Fibroblast of skin of back (primary cell): Measurements from ENCODE around the gene OR7G2.
"Not testable (repeated sequence)": the region's sequence is repeated elsewhere in the genome, so short reads cannot be mapped to it uniquely, and the experiment has no call there.

Source experiments
- DNase-seq: peaks from one replicate; pipeline ENCODE4 v3.0.0-alpha.2; 2013

The OR7G2 gene

DNA sequence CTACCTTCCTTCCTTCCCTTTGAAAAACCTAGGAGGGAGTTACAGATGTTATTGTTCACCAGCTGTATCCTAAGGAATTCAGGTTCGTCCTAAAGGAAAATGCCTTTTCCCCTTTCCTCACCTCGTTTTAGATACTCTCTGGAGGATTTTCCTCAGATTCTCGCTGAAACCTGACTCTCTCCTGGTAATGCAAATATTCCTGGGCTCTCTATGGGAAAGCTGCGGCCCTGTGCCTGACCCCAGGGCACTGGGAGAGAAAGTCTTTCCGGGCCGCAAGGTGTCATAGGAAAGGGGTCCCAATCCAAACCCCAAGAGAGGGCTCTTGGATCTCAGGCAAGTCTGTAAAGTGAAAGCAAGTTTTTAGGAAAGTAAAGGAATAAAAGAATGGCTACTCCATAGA is 33.5 kb downstream of the OR7G2 start:
- DNase-seq: no peak

DNA sequence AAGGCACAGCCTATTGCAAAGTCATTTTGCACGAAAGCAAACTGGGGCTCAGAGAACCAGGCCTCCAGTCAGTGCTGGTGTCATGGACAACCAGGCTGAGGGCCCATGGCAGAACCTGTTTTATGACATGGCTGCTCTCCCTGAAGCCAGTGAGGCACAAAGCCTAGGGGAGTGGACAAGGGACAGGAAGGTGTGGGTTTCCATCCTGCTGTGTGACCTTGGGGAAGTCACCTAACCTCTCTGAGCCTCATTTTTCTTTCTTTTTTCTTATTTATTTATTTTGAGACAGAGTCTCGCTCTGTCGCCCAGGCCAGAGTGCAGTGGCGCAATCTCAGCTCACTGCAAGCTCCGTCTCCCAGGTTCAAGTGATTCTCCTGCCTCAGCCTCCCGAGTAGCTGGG is 35.6 kb downstream of the OR7G2 start:
- not testable (repeated sequence) for DNase-seq

DNA sequence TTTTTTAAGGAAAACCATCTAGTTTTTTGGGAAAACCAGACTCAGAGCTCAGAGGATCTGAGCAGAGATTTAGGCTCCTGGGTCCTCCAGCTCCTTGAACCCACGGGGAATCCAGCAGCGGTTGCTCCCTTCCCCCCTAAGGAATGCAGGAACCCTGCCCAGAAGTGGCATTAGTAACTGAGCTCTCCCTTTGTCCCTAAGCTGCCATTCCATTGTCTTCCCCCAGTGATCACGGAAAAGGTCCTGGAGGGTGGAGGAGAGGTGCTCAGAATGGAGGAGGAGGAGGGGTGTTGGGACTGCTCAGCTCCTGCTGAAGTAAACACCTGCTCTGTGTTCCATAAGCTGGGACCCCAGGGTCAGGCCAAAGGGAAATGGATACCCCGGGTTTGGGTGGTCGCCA is 37.2 kb downstream of the OR7G2 start:
- no peak for DNase-seq

DNA sequence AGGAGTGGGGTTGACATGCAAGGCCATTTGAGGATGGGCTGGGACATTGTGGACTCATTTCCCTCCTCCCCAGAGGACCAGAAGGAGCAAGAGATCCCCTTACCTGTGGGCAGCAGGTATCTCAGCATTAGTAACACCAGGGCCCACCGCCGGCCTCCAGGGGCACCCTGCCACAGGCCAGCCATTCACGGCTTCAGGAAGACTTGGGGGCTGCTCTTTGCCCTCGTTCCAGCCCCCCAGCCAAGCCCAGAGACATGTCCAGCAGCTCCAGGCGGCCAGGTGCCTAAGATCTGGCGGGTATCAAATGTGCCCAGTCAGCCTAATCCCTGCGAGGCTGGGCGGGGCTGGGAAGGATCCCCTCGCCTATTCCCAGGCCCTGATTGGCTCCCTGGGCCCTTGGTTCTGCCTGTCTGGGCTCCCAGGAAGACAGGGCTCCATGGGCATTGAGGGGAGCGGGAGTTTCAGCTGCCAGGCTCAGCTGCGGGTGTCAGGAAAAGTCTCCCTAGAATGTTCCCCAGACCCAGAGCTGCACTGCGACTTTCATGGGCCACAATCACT is 41.7 kb downstream of the OR7G2 start:
- no peak for DNase-seq

DNA sequence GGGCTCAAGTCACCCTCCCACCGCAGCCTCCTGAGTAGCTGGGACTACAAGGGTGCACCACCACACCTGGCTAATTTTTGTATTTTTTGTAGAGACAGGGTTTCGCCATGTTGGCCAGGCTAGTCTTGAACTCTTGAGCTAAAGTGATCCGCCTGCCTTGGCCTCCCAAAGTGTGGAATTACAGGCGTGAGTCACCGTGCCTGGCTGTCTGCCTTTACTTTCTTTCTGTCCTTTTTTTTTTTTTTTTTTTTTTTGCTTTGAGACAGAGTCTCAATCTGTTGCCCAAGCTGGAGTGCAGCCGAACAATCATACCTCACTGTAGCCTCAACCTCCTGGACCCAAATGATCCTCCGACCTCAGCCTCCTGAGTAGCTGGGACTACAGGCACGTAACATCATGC is 45.4 kb downstream of the OR7G2 start:
- DNase-seq: no peak

DNA sequence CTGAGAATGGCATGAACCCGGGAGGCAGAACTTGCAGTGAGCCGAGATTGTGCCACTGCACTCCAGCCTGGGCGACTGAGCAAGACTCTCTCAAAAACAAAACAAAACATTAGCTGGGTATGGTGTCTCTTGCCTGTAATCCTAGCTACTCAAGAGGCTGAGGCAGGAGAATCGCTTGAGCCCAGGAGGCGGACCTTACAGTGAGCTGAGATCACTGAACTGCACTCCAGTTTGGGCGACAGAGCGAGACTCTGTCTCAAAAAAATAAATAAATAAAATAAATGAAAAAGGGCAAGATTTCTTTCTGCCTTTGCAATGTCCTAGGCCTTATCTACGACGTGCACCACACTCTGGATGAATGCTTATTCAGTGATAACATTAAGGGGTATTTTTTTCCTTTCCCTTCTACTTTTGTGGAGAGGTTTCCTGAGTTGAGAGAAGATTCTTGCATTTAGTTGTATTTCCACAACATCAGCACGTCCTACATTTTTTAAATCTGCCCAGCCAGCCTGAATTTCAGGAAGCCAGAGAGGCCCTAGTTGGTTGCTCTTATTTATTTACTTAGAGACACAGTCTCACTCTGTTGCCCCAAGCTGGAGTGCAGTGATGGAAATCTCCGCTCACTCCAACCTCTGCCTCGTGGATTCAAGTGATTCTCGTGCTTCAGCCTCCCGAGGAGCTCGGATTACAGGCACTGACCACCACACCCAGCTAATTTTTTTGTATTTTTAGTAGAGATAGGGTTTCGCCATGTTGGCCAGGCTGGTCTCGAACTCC is 46.5 kb downstream of the OR7G2 start:
- DNase-seq: no peak

DNA sequence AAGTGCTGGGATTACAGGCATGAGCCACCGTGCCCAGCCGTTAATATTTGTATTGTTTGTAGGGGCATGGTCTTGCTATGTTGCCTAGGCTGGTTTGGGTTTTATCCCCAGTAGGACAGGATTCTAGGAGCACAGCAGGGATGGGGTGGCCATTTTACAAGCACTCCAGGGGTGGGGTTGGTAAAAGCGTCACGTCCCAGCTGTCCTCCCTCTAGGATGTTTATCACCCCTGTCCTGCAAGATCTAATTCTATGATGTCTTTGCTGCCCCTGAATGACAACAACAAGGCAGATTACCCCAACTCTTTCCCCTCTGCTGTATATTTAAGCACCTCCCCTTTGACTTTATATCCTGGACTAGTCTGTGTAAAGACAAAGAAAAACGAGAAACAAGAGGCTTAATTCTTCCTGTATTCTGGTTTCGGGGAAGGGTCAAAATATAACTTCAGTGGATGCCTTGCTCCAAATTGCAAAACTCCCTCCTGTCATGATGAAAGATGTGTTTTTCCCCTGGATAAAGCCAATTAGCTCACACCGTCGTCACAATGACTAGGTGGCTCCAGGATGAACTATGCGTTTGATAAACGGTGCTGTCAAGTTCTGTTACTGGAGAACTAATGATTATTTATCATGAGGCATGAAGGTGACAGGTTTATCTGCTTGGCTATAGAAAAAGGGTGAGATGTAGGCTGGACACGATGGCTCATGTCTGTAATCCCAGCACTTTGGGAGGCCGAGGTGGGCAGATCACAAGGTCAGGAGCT is 48.2 kb downstream of the OR7G2 start:
- no peak for DNase-seq

DNA sequence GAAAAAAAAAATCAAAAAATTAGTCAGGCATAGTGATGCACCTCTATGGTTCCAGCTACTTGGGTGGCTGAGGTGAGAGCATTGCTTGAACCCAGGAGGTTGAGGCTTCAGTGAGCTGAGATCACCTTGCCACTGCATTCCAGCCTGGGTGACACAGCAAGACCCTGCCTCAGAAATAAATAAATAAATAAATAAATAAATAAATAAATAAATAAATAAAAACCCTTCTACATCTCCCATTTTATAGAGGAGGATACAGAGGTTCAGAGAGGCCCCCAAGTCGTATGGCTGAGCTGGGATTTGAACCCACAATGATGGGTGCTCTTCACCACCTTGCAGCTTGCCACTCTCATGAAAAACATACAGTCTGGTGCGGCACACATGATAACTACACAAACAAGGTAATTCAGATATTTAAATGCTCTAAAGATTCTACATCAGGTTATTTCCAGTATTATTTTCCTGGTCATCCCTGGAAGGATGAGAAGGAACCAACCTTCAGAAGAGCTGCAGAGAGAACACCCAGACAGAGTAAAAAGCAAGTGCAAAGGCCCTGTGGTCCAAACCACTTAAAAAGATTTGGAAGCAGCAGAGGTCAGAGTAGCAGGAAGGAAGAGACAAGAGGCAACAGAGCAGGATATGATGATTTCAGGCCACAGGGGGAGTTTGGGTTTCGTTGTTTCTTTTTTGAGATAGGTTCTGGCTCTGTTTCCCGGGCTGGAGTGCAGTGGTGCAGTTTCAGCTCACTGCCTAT is 49.6 kb downstream of the OR7G2 start:
- no peak for DNase-seq

DNA sequence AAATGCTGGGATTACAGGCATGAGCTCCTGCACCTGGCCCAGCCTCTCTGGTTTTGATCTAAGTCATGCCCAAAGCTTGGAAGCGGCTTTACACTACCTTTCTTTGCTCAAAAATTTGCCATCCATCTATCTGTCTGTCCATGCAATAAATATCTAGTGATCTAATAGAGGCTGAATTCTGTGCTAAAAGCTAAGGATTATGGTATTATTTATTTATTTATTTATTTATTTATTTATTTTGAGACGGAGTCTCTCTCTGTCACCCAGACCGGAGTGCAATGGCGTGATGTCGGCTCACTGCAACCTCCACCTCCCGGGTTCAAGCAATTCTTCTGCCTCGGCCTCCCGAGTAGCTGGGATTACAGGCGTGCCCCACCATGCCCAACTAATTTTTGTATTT is 51.1 kb downstream of the OR7G2 start:
- DNase-seq: not testable (repeated sequence)

DNA sequence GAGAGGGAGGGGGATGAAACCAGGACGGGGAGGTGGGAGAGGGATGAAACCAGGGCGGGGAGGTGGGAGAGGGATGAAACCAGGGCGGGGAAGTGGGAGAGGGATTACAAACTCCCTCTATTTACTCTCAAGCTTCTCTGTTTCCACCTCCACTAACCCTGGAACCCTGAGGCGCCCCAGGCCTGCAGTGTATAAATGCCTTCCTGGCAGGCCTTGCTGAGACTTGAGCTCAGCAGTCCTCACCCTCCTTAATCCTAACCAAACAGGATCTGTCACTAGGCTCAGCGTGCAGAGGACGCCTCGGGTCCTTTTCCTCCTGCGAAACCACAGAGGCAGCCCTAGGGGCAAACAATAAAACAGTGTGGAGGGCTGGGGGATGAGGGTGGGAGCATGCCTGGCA is 52.5 kb downstream of the OR7G2 start:
- no peak for DNase-seq

DNA sequence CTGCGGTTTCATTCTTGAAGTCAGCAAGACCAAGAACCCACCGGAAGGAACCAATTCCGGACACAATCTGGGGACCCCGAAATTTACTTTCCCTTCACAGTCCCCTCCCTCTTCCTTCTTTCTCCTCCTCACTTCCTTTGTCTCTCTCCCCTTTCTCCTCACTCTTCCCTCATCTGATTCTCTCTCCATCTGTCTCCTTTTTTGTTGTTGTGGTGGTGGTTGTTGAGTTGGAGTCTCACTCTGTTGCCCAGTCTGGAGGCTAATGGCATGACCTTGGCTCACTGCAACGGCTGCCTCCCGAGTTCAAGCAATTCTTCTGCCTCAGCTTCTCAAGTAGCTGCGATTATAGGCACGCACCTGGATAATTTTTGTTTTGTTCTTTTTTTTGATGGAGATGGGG is 53.1 kb downstream of the OR7G2 start:
- DNase-seq: no peak

DNA sequence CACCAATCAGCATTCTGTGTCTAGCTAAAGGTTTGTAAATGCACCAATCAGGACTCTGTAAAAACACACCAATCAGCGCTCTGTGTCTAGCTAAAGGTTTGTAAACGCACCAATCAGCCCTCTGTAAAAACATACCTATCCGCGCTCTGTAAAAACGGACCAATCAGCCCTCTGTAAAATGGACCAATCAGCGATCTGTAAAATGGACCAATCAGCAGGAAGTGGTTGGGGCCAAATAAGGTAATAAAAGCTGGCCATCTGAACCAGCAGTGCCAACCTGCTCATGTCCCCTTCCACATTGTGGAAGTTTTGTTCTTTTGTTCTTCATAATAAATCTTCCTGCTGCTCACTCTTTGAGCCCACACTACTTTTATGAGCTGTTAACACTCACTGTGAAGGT is 53.6 kb downstream of the OR7G2 start:
- not testable (repeated sequence) for DNase-seq

DNA sequence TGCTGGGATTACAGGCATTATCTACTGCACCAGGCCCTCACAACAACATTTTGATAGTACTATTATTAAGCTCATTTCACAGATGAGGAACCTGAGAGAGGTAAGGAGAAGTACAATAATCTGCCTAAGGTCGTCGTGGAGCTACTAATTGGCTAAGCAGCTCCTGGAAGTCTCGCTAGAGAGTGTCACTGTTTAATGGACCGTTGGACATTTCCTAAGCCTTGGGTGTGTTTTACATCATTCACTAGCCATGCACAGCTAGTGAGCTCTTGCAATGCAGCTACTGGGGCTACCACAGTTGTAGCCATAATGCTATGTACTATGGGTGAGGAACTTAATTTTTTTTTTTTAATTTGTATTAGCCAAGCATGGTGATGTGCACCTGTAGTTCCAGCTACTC is 54.4 kb downstream of the OR7G2 start:
- no peak for DNase-seq
